Adrenal gland (tissue), 12 donors: ENCODE measurements around the gene BOD1L2. TPM values are rescaled to one million over a fixed set of nuclear protein-coding genes. Genes with fewer than 3 reads are reported as not detected.

Experiments used
- DNase-seq, 7 donors: peaks; one replicate each; pipeline ENCODE4 v3.0.0-alpha.2; 2019 to 2020
- H3K27ac ChIP-seq, 5 donors: fragments of 200-600 bp; sonication (generic) in 4 of 5; 1 replicate in 3 of 5; 2 replicates in 2 of 5; pipeline versions ENCODE4 v1.5.1 to v1.8.0; 2016 to 2020; ENCODE audit warnings: mild to moderate bottlenecking in 1 of 5
- H3K27me3 ChIP-seq: fragments of 200-600 bp; 2 replicates; pipeline ENCODE4 v1.8.0; 2021
- H3K36me3 ChIP-seq, 2 donors: fragments of 200-600 bp; replicated peaks in 1 of 2; 1 replicate in 1 of 2; 2 replicates in 1 of 2; pipeline versions ENCODE4 v1.5.1 to v1.8.0; 2018 to 2022
- H3K4me1 ChIP-seq, 2 donors: fragments of 200-600 bp; replicated peaks in 1 of 2; 1 replicate in 1 of 2; 2 replicates in 1 of 2; pipeline versions ENCODE4 v1.5.1 to v1.8.0; 2018 to 2021
- H3K4me3 ChIP-seq, 4 donors: fragments of 200-600 bp; sonication (generic) in 3 of 4; one replicate each; pipeline ENCODE4 v1.5.1; 2016 to 2018
- H3K9me3 ChIP-seq, 3 donors: fragments of 200-600 bp; sonication (generic) in 1 of 3; replicated peaks in 1 of 3; 1 replicate in 2 of 3; 2 replicates in 1 of 3; pipeline versions ENCODE4 v1.5.1 to v1.8.0; 2016 to 2021
- POLR2A ChIP-seq, 2 donors: fragments of 450-650 bp; IDR thresholded peaks; one replicate each; pipeline ENCODE4 v1.6.1; 2017; ENCODE audit warnings: antibody characterized with exemption in 2 of 2, mild to moderate bottlenecking in 2 of 2, moderate library complexity in 1 of 2
- WGBS, 4 donors: extraction: QIAGEN DNeasy Blood & Tissue Kit in 2 of 4; methylation state at CpG; one replicate each; pipeline versions ENCODE4 v1.1.5 to v1.1.7; 2013 to 2017; 5-methylcytosine and 5-hydroxymethylcytosine counted together
- intact Hi-C, 2 donors: fragments of 100-400 bp; cut with DNase I; formaldehyde crosslinking; loops; one replicate each; pipeline versions ENCODE4 v1.14.1 to v1.15.0; 2022 to 2023
- polyA plus RNA-seq, 3 donors: library from polyadenylated mRNA; stranded (reverse); fragments of 200-250 nt in 2 of 3; fragments of 350-450 nt in 1 of 3; fragmentation: Illumina TruSeq in 1 of 3; extraction: RNeasy Lipid Tissue Mini Kit (QIAGEN cat#74804) in 1 of 3; gene quantifications; one replicate each; pipeline ENCODE4 v1.2.3, GENCODE V29; 2013 to 2014
- total RNA-seq, 9 donors: library from RNA; depleted of rRNA in 4 of 9; stranded (reverse); fragments of >200 nt in 4 of 9; fragments of 120-200 nt in 1 of 9; fragmentation: NEBNext Ultra II Directional in 1 of 9; extraction: Animal tissue kit (Norgen Biotek cat#: 25700) in 1 of 9; gene quantifications; one replicate each; pipeline versions ENCODE4 v1.1.0 to v1.2.4, GENCODE V29; 2013 to 2023
- TF ChIP-seq, protein P1 (sequence below), 6 experiments: fragments of 450-650 bp in 4 of 6; fragments of 200-600 bp in 2 of 6; sonication (generic) in 1 of 6; IDR thresholded peaks; 1 replicate in 5 of 6; 2 replicates in 1 of 6; pipeline versions ENCODE4 v1.5.1 to v1.8.0; 2016 to 2021; ENCODE audit warnings: antibody characterized with exemption in 6 of 6, mild to moderate bottlenecking in 2 of 6, moderate library complexity in 1 of 6
- donor health status: healthy with polysubstance abuse.
- donor health status: Bipolar disorder and iron deficiency.
- donor health status: DM: yes; HTN: yes; CAD: no.
- donor health status: DM: no; HTN: no; CAD: no.
- donor health status: DM: no; HTN: no; CAD: no.
- donor health status: DM: yes; HTN: yes; CAD: no.

BOD1L2 gene
- total and polyA plus RNA-seq, 12 donors: not detected

DNA sequence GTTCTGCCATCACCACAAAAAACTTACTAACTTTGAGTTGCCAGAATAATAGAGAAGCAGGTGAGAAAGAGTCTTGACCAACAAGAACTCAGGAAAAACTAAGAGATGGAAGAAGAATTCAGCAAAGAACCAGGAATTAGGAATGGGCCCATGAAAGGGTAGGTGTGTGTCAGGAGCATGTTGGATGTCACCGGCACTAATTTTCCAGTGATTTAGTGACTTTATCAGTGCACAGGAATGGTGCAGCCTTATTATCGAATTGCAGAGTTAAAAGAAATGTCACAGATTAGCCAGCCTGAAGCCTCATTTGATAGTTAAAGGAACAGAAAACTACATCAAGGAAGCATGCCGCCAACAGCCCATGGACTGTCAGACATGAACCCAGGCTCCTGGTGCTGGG is 9.0 kb upstream of the BOD1L2 start:
- intact Hi-C loops: no loop called here
- Histone ChIP-seq H3K4me3 (no peak overlapping the region), H3K4me1 (no peaks in the 10 kb centered on the region), H3K27me3 (no peaks in the 10 kb centered on the region), H3K27ac (no peak overlapping the region), H3K9me3 (no peaks in the 10 kb centered on the region), H3K36me3 (no peaks in the 10 kb centered on the region)
- 81 to 88% (median 85%) methylated on average over 3 of the region's 3 CpGs for WGBS, 4 donors
- TF ChIP-seq, protein P1, sequence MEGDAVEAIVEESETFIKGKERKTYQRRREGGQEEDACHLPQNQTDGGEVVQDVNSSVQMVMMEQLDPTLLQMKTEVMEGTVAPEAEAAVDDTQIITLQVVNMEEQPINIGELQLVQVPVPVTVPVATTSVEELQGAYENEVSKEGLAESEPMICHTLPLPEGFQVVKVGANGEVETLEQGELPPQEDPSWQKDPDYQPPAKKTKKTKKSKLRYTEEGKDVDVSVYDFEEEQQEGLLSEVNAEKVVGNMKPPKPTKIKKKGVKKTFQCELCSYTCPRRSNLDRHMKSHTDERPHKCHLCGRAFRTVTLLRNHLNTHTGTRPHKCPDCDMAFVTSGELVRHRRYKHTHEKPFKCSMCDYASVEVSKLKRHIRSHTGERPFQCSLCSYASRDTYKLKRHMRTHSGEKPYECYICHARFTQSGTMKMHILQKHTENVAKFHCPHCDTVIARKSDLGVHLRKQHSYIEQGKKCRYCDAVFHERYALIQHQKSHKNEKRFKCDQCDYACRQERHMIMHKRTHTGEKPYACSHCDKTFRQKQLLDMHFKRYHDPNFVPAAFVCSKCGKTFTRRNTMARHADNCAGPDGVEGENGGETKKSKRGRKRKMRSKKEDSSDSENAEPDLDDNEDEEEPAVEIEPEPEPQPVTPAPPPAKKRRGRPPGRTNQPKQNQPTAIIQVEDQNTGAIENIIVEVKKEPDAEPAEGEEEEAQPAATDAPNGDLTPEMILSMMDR (IDR thresholded peaks at IDR 0.05): no peak
- TF ChIP-seq POLR2A (IDR thresholded peaks at IDR 0.05): no peak
- DNase-seq: no peak

GRCh38 chr18:57141208-57142129 is 5.4 kb upstream of the BOD1L2 start:
- H3K27me3 ChIP-seq: peaks cover 6% of the 10 kb centered on the region
- H3K9me3 ChIP-seq: no peaks in the 10 kb centered on the region
- no peak overlapping the region for H3K27ac ChIP-seq
- WGBS, 4 donors: 43 to 53% (median 48%) methylated on average over 10 of the region's 10 CpGs
- H3K36me3 ChIP-seq: no peaks in the 10 kb centered on the region
- DNase-seq: no peak
- TF ChIP-seq, protein P1 (IDR thresholded peaks at IDR 0.05): no peak
- no peak for TF ChIP-seq POLR2A (IDR thresholded peaks at IDR 0.05)
- H3K4me3 ChIP-seq: no peak overlapping the region
- intact Hi-C loops: no loop called here
- no peaks in the 10 kb centered on the region for H3K4me1 ChIP-seq

GRCh38 chr18:57142324-57142723 is 4.6 kb upstream of the BOD1L2 start:
- H3K27ac ChIP-seq: no peak overlapping the region
- no peak overlapping the region for H3K4me3 ChIP-seq
- DNase-seq: no peak
- intact Hi-C loops: no loop called here
- H3K27me3 ChIP-seq: peaks cover 6% of the 10 kb centered on the region
- H3K9me3 ChIP-seq: no peaks in the 10 kb centered on the region
- no peaks in the 10 kb centered on the region for H3K36me3 ChIP-seq
- H3K4me1 ChIP-seq: no peaks in the 10 kb centered on the region
- TF ChIP-seq, protein P1 (IDR thresholded peaks at IDR 0.05): no peak
- TF ChIP-seq POLR2A (IDR thresholded peaks at IDR 0.05): no peak

DNA sequence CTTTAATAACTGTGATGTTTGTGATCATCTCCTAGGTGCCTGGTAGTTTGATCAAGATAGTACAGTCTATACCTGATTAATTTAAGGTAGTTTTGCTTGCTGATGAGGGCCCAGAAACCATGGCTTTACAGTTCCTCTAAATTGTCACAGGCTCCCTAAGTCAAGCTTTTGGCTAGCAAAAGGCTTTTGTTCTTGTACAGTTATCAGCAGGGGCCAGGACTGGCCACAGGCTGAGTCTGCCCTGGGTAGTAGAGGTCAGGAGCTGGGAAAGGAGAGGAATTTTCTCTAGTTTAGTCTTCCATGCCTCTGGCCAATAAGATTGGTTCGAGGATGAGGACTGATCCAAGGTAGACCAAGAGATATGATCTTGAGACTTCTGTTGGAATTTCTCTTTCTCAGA is 3.6 kb upstream of the BOD1L2 start:
- Histone ChIP-seq H3K9me3 (no peaks in the 10 kb centered on the region), H3K27me3 (peaks cover 6% of the 10 kb centered on the region), H3K36me3 (no peaks in the 10 kb centered on the region), H3K27ac (no peak overlapping the region), H3K4me1 (no peaks in the 10 kb centered on the region), H3K4me3 (no peak overlapping the region)
- intact Hi-C loops: no loop called here
- no peak for DNase-seq
- WGBS, 4 donors: 65 to 73% (median 70%) methylated on average over 1 of the region's 1 CpG
- no peak for TF ChIP-seq POLR2A (IDR thresholded peaks at IDR 0.05)
- TF ChIP-seq, protein P1 (IDR thresholded peaks at IDR 0.05): no peak
